Skeletal muscle satellite cell (primary cell): ENCODE data around the gene SFI1.

Experiments used
- H3K27me3 ChIP-seq: 2 replicates; pipeline ENCODE4 v1.7.0; 2013; ENCODE audit warnings: low read length; ENCODE audit not compliant: control insufficient read depth, insufficient read depth
- H3K36me3 ChIP-seq: 2 replicates; pipeline ENCODE4 v1.7.0; 2013; ENCODE audit warnings: mild to moderate bottlenecking, control low read depth, low read length; ENCODE audit not compliant: insufficient read depth
- H3K4me1 ChIP-seq: 2 replicates; pipeline ENCODE4 v1.7.0; 2013; ENCODE audit warnings: low read length; ENCODE audit not compliant: control insufficient read depth, insufficient read depth
- H3K4me2 ChIP-seq: 2 replicates; pipeline ENCODE4 v1.7.0; 2013; ENCODE audit warnings: mild to moderate bottlenecking, low read length
- H3K4me3 ChIP-seq: 2 replicates; pipeline ENCODE4 v1.7.0; 2013; ENCODE audit warnings: low read length
- H3K9ac ChIP-seq: 2 replicates; pipeline ENCODE4 v1.7.0; 2013; ENCODE audit warnings: mild to moderate bottlenecking, low read depth, low read length, moderate library complexity
- H3K9me3 ChIP-seq: replicated peaks from 2 replicates; pipeline ENCODE4 v1.7.0; 2013; ENCODE audit warnings: mild to moderate bottlenecking, control low read depth, low read length

The SFI1 gene

DNA sequence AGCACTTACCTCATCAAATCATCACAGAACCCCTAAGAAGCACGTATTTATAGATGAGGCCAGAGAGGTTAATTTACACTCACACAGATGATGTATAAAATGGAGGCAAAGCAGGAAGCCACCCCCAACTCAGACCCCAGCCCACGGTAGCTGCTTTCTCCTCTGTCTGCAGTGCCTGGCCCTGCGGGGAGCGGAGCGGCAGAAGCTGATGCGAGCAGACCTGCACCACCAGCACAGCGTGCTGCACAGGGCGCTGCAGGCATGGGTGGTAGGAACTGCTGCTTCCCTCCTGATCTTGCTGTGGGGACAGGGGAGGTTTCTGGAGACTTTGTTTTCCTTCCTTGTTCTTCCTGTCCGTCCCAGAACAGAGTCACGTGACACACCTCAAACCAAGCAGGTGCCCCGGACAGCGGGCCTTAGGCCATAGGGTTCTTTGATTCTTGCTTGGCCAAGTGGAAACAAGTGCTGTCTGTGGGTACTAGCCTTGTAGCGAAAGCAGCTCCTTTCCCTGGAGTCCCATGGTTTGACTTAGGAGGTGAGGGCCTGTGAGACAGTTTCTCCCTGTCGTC is 107.9 kb downstream of the SFI1 start:
- Histone ChIP-seq H3K36me3 (peaks cover 11% of the 10 kb centered on the region), H3K4me2 (no peak overlapping the region), H3K9ac (no peak overlapping the region), H3K4me3 (no peak overlapping the region), H3K4me1 (peaks cover 12% of the 10 kb centered on the region), H3K27me3 (no peaks in the 10 kb centered on the region), H3K9me3 (no peaks in the 10 kb centered on the region)

DNA sequence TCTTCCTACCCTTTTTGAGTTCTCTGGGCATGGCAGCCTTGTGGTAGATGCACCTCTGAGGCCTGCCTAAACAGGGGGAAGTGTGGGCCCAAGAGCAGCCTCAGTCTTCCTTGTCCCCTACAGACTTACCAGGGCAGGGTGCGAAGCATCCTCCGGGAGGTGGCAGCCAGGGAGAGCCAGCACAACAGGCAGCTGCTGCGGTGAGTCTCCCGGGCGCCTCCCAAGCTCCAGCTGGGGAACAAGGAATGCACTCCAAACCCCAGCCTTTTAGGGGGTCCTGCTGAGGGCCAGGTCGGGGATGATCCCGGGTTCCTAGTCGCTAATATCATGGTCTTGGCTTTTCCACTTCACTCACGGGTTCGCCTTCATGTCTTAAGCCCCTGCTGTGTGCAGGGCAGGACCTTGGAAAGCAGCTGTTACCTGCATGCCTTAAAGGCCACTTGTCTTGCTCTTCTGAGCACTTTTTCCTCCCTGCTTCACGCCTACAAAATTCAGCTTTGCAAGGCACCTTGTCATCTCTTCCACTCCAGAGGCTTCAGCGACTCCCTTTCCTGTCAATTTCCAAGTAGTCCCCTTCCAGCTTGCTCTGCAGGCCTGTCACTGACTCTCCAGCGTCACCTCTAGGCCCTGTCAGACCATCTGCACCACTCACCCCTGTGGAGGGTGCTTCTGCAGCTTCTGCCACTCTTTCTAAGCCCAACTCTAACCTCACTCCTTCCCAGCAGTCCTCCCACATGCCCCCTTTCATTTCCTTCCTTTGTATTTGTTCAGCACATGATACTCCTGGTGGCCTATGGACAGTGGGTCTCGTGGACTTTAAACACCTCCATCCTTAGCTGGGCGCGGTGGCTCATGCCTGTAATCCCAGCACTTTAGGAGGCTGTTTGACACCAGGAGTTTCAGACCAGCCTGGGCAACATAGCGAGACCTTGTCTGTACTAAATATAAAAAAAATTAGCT is 108.7 kb downstream of the SFI1 start:
- Histone ChIP-seq H3K4me3 (no peak overlapping the region), H3K4me2 (no peak overlapping the region), H3K27me3 (no peaks in the 10 kb centered on the region), H3K9me3 (no peaks in the 10 kb centered on the region), H3K9ac (no peak overlapping the region), H3K4me1 (peaks cover 12% of the 10 kb centered on the region), H3K36me3 (peaks cover 11% of the 10 kb centered on the region)

- Histone ChIP-seq H3K9me3 (no peaks in the 10 kb centered on the region), H3K27me3 (no peaks in the 10 kb centered on the region), H3K36me3 (peaks cover 12% of the 10 kb centered on the region), H3K4me2 (no peak overlapping the region), H3K9ac (no peak overlapping the region), H3K4me3 (no peak overlapping the region), H3K4me1 (peaks cover 12% of the 10 kb centered on the region)
Observed at GRCh38 chr22:31605851-31606585, 109.7 kb downstream of the SFI1 start.

GRCh38 chr22:31607696-31608095 is 111.4 kb downstream of the SFI1 start:
- Histone ChIP-seq H3K9me3 (no peaks in the 10 kb centered on the region), H3K36me3 (peaks cover 17% of the 10 kb centered on the region)

GRCh38 chr22:31609716-31610115 is 113.4 kb downstream of the SFI1 start:
- no peaks in the 10 kb centered on the region for H3K27me3 ChIP-seq
- no peak overlapping the region for H3K4me3 ChIP-seq
- H3K9me3 ChIP-seq, result no peaks in the 10 kb centered on the region
- H3K9ac ChIP-seq, result no peak overlapping the region
- no peak overlapping the region for H3K4me2 ChIP-seq
- peaks cover 2% of the 10 kb centered on the region for H3K4me1 ChIP-seq
- peaks cover 7% of the 10 kb centered on the region for H3K36me3 ChIP-seq

More at GRCh38 chr22:31607696-31608095, 111.4 kb downstream of the SFI1 start:
- H3K27me3 ChIP-seq, result no peaks in the 10 kb centered on the region
- H3K4me3 ChIP-seq, result no peak overlapping the region
- H3K4me1 ChIP-seq, result peaks cover 2% of the 10 kb centered on the region
- no peak overlapping the region for H3K9ac ChIP-seq
- no peak overlapping the region for H3K4me2 ChIP-seq

- Histone ChIP-seq H3K4me2 (no peak overlapping the region), H3K9me3 (no peaks in the 10 kb centered on the region), H3K27me3 (no peaks in the 10 kb centered on the region), H3K9ac (no peak overlapping the region), H3K4me3 (no peak overlapping the region), H3K4me1 (peaks cover 4% of the 10 kb centered on the region), H3K36me3 (peaks cover 6% of the 10 kb centered on the region)
Observed at GRCh38 chr22:31610611-31611010, 114.3 kb downstream of the SFI1 start.

DNA sequence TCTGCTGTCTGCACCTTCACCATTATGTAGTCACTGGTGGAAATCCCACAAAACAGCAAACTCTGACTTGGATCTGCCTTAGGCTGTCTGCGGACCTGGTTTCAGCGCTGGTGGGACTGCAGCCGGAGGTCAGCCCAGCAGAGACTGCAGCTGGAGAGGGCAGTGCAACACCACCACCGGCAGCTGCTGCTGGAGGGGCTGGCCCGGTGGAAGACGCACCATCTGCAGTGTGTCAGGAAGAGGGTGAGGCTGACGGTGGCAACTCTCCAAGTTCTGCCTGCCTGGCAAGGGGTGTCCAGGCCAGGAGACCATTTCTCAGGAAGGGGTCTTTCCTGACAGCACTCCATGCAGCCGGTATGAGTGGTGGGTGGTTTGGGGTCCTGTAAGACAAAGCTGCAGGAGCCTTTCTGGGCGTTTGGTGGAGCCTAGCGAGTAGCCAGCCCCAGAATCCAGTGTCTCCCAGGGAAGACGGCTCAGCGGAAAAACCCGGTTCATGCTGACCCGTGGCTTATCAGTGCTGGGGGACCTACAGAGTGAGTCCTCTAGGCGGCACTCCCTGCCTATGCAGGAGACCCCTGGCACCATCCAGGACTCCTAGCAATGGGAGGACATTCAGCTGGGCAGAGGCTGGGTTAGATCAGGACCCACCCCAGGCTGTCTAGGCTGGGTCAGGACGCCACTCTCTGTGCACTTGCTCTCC is 114.9 kb downstream of the SFI1 start:
- Histone ChIP-seq H3K36me3 (peaks cover 6% of the 10 kb centered on the region), H3K4me3 (no peak overlapping the region), H3K9ac (no peak overlapping the region), H3K4me1 (peaks cover 10% of the 10 kb centered on the region), H3K27me3 (no peaks in the 10 kb centered on the region), H3K9me3 (no peaks in the 10 kb centered on the region), H3K4me2 (no peak overlapping the region)

DNA sequence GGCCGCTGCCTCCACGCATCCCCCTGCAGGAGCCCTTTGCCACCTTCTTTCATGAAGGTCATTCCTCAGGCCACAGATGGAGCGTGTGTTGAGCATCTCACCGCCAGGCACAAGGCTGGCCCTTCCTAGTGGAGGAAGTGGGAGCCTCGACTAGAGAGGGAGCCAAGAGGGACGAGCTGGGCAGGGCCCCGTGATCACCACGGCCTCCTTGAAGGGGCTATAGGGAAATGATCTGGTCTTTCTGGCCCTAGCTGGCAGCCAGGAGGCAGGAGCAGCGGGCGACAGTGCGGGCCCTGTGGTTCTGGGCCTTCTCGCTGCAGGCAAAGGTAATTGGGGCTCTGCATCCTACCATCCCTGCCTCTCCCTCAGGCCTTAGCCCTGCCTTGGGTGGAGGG is 116.6 kb downstream of the SFI1 start:
- H3K4me1 ChIP-seq, result peaks cover 17% of the 10 kb centered on the region
- H3K4me2 ChIP-seq, result no peak overlapping the region
- H3K36me3 ChIP-seq, result peaks cover 18% of the 10 kb centered on the region
- no peak overlapping the region for H3K9ac ChIP-seq
- no peaks in the 10 kb centered on the region for H3K27me3 ChIP-seq
- no peak overlapping the region for H3K4me3 ChIP-seq
- H3K9me3 ChIP-seq, result no peaks in the 10 kb centered on the region

- Histone ChIP-seq H3K9me3 (no peaks in the 10 kb centered on the region), H3K9ac (no peak overlapping the region), H3K36me3 (peaks cover 23% of the 10 kb centered on the region), H3K27me3 (no peaks in the 10 kb centered on the region), H3K4me2 (no peak overlapping the region), H3K4me1 (peaks cover 17% of the 10 kb centered on the region), H3K4me3 (no peak overlapping the region)
Observed at GRCh38 chr22:31613286-31613903, 117.1 kb downstream of the SFI1 start.

DNA sequence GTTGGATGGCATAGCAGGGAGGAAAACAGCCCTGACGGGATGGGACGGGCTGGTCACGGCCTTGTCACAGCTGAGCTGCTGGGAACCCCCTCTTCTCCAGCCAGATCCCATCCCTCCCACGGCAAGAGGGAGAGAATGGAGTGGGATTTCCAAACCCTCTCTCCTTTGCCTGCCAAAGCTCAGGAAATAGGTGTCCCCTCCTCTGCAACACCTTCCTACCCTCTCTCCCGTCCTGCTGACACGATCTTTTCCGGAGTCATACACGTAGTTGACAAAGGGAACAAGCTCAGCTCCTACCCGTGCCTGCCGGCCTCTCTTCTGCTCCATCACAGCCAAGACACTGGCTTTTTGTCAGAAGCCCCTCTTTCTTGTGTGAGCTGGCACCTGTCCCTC is 117.6 kb downstream of the SFI1 start:
- H3K4me2 ChIP-seq, result no peak overlapping the region
- peaks cover 28% of the 10 kb centered on the region for H3K36me3 ChIP-seq
- H3K4me3 ChIP-seq, result no peak overlapping the region
- H3K9me3 ChIP-seq, result no peaks in the 10 kb centered on the region
- H3K4me1 ChIP-seq, result peaks cover 17% of the 10 kb centered on the region
- H3K9ac ChIP-seq, result no peak overlapping the region
- H3K27me3 ChIP-seq, result no peaks in the 10 kb centered on the region
